Activated CD4-positive, alpha-beta T cell treated with anti-CD3 and anti-CD28 coated beads, Interleukin-2, amount 10 ng/mL, durations not matched to agents 24 days and 14 days (primary cell): ENCODE measurements around the gene SPZ1. TPM values are rescaled to one million over a fixed set of nuclear protein-coding genes. Genes with fewer than 3 reads are reported as not detected.
"Not testable (repeated sequence)": the region's sequence is repeated elsewhere in the genome, so short reads cannot be mapped to it uniquely, and the experiment has no call there.

Experiments
- DNase-seq: peaks from one replicate; pipeline ENCODE4 v3.0.0; 2022
- H3K27ac Mint-ChIP-seq: one replicate; pipeline ENCODE4 v1.8.0; 2022; ENCODE audit warnings: mild to moderate bottlenecking, mixed read lengths
- H3K27me3 Mint-ChIP-seq: one replicate; pipeline ENCODE4 v1.8.0; 2022; ENCODE audit warnings: mixed read lengths
- H3K36me3 Mint-ChIP-seq: one replicate; pipeline ENCODE4 v1.8.0; 2022; ENCODE audit warnings: low read depth, mild to moderate bottlenecking, mixed read lengths
- H3K4me1 Mint-ChIP-seq: one replicate; pipeline ENCODE4 v1.8.0; 2021; ENCODE audit warnings: mixed read lengths
- H3K4me3 Mint-ChIP-seq: one replicate; pipeline ENCODE4 v1.8.0; 2022; ENCODE audit warnings: mild to moderate bottlenecking, moderate library complexity, mixed read lengths
- H3K9me3 Mint-ChIP-seq: one replicate; pipeline ENCODE4 v1.8.0; 2021; ENCODE audit warnings: mixed read lengths
- intact Hi-C: fragments of 100-400 bp; cut with micrococcal nuclease; formaldehyde crosslinking; loops from one replicate; pipeline ENCODE4 v1.15.1; 2023
- total RNA-seq: library from RNA; stranded (reverse); gene quantifications from 2 replicates; pipeline ENCODE4 v1.2.3, GENCODE V29; 2022

SPZ1 gene
- total RNA-seq, 1 donor from 2014 or later = not detected

GRCh38 chr5:80301342-80301741 is 18.5 kb upstream of the SPZ1 start:
- H3K27ac Mint-ChIP-seq, DNase-seq, H3K36me3 Mint-ChIP-seq, H3K4me3 Mint-ChIP-seq, H3K27me3 Mint-ChIP-seq, intact Hi-C loops, H3K9me3 Mint-ChIP-seq, H3K4me1 Mint-ChIP-seq: not testable (repeated sequence)

- H3K9me3 Mint-ChIP-seq = no peaks in the 10 kb centered on the region
- no peaks in the 10 kb centered on the region for H3K36me3 Mint-ChIP-seq
- DNase-seq = no peak
- no peaks in the 10 kb centered on the region for H3K27me3 Mint-ChIP-seq
- H3K27ac Mint-ChIP-seq = no peak overlapping the region
- intact Hi-C loops = no loop called here
- H3K4me1 Mint-ChIP-seq = no peaks in the 10 kb centered on the region
- H3K4me3 Mint-ChIP-seq = no peak overlapping the region
Observed at GRCh38 chr5:80302636-80303035, 17.2 kb upstream of the SPZ1 start.

DNA sequence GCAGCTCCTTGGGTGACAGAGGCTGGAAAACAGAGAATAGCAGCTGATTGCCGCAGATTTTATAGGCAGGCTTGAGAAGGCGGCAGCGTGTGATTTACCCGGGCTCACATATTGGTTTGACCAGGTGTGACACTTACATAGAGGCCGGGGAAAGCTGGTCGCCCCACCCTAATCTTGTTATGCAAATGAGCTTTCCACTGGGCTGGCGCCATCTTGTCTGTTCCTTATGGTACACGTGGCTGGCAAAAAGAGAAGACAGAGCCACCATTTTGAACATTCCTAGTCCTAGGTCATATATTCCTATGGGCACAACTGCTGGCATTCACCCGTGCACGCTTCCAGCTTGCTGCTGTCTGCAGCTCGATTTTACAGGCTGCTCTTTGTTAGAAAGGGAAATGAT is 11.3 kb upstream of the SPZ1 start:
- no peak overlapping the region for H3K4me3 Mint-ChIP-seq
- H3K36me3 Mint-ChIP-seq = no peaks in the 10 kb centered on the region
- H3K27me3 Mint-ChIP-seq = peaks cover 4% of the 10 kb centered on the region
- H3K9me3 Mint-ChIP-seq = no peaks in the 10 kb centered on the region
- no peaks in the 10 kb centered on the region for H3K4me1 Mint-ChIP-seq
- intact Hi-C loops = no loop called here
- H3K27ac Mint-ChIP-seq = no peak overlapping the region
- DNase-seq = no peak

DNA sequence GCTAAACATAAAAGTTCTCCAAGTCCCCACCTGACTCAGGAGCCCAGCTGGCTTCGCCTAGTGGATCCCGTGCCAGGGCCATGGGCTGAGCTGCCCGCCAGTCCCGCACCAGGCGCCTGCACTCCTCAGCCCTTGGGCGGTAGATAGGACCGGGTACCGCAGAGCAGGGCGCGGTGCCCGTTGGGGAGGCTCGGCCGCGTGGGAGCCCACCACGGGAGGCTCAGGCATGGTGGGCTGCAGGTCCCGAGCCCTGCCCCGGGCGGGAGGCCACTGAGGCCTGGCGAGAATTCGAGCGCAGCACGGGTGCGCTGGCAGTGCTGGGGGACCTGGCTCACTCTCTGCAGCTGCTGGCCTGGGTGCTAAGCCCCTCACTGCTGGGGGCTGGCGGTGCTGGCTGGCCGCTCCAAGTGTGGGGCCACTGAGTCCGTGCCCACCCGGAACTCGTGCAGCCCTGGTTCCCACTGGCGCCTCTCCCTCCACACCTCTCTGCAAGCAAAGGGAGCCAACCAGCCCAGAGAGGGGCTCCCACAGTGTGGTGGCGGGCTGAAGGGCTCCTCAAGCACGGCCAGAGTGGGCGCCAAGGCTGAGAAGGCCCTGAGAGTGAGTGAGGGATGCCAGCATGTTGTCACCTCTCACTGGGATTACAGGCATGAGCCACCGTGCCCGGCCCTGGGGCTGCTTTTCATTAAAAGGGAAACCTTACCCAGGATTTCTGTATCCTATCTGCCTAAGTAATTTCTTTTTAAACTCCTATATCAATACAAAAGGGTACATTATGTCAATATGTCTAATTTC is 9.7 kb upstream of the SPZ1 start:
- intact Hi-C loops = no loop called here
- Mint-ChIP-seq H3K9me3 (no peaks in the 10 kb centered on the region), H3K36me3 (no peaks in the 10 kb centered on the region), H3K27ac (no peak overlapping the region), H3K4me1 (no peaks in the 10 kb centered on the region), H3K27me3 (peaks cover 6% of the 10 kb centered on the region), H3K4me3 (no peak overlapping the region)
- no peak for DNase-seq

DNA sequence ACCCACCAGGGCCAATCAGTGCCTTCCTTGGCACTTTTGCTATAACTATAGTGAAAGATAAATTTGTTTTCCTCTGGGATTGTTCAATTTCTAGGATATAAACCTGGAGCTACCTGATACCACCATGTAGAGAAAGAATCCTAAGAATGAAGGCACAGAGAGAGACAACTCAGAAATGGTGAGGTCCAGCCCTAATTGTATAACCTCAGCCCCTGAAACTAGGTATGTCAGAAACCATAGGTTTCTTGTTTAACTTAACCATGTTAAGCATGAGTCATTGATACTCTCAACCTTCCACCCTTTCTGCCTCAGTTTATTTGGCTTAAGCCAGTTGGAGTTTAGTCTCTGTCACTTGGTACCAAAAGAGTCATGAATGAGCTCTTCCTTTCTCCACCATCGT is 4.6 kb upstream of the SPZ1 start:
- Mint-ChIP-seq H3K4me3 (no peak overlapping the region), H3K9me3 (no peaks in the 10 kb centered on the region), H3K36me3 (no peaks in the 10 kb centered on the region), H3K27ac (no peak overlapping the region), H3K27me3 (peaks cover 21% of the 10 kb centered on the region), H3K4me1 (no peaks in the 10 kb centered on the region)
- intact Hi-C loops = no loop called here
- DNase-seq = no peak

DNA sequence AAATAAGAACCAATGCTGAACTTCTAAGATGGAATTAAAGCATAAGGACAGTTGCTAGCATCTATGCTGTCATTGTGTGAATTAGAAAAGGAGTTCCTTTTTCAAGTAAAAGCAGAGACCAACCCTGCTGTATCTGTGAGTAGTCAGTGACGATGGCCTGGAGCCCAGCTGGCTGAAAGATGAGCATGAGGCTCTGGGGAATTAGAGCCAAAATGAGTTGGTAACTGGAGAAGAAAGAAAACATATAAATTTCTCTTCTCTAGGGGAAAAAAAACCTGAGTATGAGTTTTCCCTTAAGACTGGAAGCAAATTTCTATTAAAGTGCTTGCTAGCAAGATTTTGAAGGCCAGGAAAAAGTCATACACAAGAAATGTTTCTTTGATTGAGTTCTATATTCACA is 1.6 kb upstream of the SPZ1 start:
- Mint-ChIP-seq H3K36me3 (no peaks in the 10 kb centered on the region), H3K27me3 (peaks cover 29% of the 10 kb centered on the region), H3K4me3 (no peak overlapping the region), H3K4me1 (no peaks in the 10 kb centered on the region), H3K27ac (no peak overlapping the region), H3K9me3 (no peaks in the 10 kb centered on the region)
- intact Hi-C loops = no loop called here
- no peak for DNase-seq

- H3K27ac Mint-ChIP-seq = no peak overlapping the region
- intact Hi-C loops = no loop called here
- H3K36me3 Mint-ChIP-seq = no peaks in the 10 kb centered on the region
- H3K9me3 Mint-ChIP-seq = no peaks in the 10 kb centered on the region
- H3K4me3 Mint-ChIP-seq = no peak overlapping the region
- no peaks in the 10 kb centered on the region for H3K4me1 Mint-ChIP-seq
- H3K27me3 Mint-ChIP-seq = peaks cover 27% of the 10 kb centered on the region
- DNase-seq = no peak
Observed at GRCh38 chr5:80324912-80325311, 5.1 kb downstream of the SPZ1 start.

GRCh38 chr5:80326468-80326867 is 6.7 kb downstream of the SPZ1 start:
- Mint-ChIP-seq H3K27me3 (peaks cover 15% of the 10 kb centered on the region), H3K36me3 (no peaks in the 10 kb centered on the region), H3K4me1 (no peaks in the 10 kb centered on the region), H3K4me3 (no peak overlapping the region), H3K27ac (no peak overlapping the region), H3K9me3 (no peaks in the 10 kb centered on the region)
- DNase-seq = no peak
- intact Hi-C loops = no loop called here

DNA sequence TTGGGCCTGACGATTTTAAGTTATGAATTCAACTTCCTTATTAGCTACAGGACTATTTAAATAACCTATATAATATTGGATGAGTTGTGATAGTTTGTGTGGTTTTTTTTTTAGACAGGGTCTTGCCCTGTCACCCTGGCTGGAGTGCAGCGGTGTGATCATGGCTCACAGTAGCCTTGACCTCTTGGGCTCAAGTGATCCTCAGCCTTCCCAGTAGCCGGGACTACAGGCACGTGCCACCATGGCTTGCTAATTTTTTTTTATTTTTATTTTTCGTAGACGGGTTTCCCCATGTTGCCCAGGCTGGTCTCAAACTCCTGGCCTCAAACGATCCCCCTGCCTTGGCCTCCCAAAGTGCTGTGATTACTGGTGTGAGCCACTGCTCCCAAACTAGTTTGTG is 17.6 kb downstream of the SPZ1 start:
- peaks cover 19% of the 10 kb centered on the region for H3K27me3 Mint-ChIP-seq
- intact Hi-C loops = no loop called here
- no peak overlapping the region for H3K4me3 Mint-ChIP-seq
- no peaks in the 10 kb centered on the region for H3K4me1 Mint-ChIP-seq
- no peaks in the 10 kb centered on the region for H3K36me3 Mint-ChIP-seq
- H3K27ac Mint-ChIP-seq = no peak overlapping the region
- DNase-seq = no peak
- no peaks in the 10 kb centered on the region for H3K9me3 Mint-ChIP-seq

DNA sequence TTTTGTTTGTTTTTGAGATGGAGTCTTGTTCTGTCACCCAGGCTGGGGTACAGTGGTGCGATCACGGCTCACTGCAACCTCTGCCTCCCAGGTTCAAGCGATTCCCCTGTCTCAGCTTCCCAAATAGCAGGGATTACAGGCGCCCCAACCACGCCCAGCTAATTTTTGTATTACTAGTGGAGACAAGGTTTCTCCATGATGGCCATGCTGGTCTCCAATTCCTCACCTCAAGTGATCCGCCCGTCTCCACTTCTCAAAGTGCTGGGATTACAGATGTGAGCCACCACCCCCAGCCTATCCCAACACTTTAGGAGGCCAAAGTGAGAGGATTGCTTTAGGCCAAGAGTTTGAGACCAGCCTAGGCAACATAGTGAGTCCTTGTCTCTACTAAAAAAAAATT is 19.3 kb downstream of the SPZ1 start:
- no peaks in the 10 kb centered on the region for H3K36me3 Mint-ChIP-seq
- H3K27ac Mint-ChIP-seq = no peak overlapping the region
- peaks cover 19% of the 10 kb centered on the region for H3K27me3 Mint-ChIP-seq
- no peaks in the 10 kb centered on the region for H3K9me3 Mint-ChIP-seq
- H3K4me3 Mint-ChIP-seq = no peak overlapping the region
- intact Hi-C loops = no loop called here
- no peaks in the 10 kb centered on the region for H3K4me1 Mint-ChIP-seq
- DNase-seq = no peak

GRCh38 chr5:80341016-80341775 is 21.4 kb downstream of the SPZ1 start:
- no peak for DNase-seq
- Mint-ChIP-seq H3K9me3 (no peaks in the 10 kb centered on the region), H3K4me3 (no peak overlapping the region), H3K4me1 (no peaks in the 10 kb centered on the region), H3K36me3 (no peaks in the 10 kb centered on the region), H3K27me3 (peaks cover 13% of the 10 kb centered on the region), H3K27ac (no peak overlapping the region)
- intact Hi-C loops = no loop called here

GRCh38 chr5:80343067-80343466 is 23.3 kb downstream of the SPZ1 start:
- no peaks in the 10 kb centered on the region for H3K4me1 Mint-ChIP-seq
- peaks cover 7% of the 10 kb centered on the region for H3K27me3 Mint-ChIP-seq
- intact Hi-C loops = no loop called here
- H3K27ac Mint-ChIP-seq = no peak overlapping the region
- DNase-seq = peak; percentile 21
- H3K9me3 Mint-ChIP-seq = no peaks in the 10 kb centered on the region
- H3K36me3 Mint-ChIP-seq = no peaks in the 10 kb centered on the region
- no peak overlapping the region for H3K4me3 Mint-ChIP-seq

GRCh38 chr5:80346055-80346454 is 26.3 kb downstream of the SPZ1 start:
- no peak overlapping the region for H3K4me3 Mint-ChIP-seq
- H3K27ac Mint-ChIP-seq = no peak overlapping the region
- H3K36me3 Mint-ChIP-seq = no peaks in the 10 kb centered on the region
- peaks cover 4% of the 10 kb centered on the region for H3K27me3 Mint-ChIP-seq
- no peaks in the 10 kb centered on the region for H3K9me3 Mint-ChIP-seq
- H3K4me1 Mint-ChIP-seq = no peaks in the 10 kb centered on the region
- intact Hi-C loops = loop anchor here (5.0 kb wide), 1 partner anchor 326 kb away; no protein-coding TSS in a partner anchor
- DNase-seq = peak; percentile 76

DNA sequence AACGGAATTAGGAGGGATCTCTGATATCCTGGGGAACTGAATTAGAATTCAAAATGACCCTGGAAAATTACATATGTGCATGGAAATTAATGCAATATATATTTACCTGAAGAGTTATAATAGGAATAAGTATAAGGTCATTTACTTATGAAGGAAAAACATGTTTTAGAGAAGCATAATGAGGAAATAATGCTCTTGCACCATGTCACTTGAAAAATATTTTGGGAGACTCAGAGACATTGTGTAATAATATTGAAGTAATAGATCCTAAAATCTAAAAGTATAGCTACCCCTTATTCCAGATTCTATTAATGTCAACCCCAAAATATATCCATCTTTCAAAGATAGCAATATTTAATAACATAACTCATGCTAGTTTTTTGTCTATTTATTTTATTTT is 28.4 kb downstream of the SPZ1 start:
- no peaks in the 10 kb centered on the region for H3K4me1 Mint-ChIP-seq
- no peaks in the 10 kb centered on the region for H3K36me3 Mint-ChIP-seq
- DNase-seq = no peak
- H3K27ac Mint-ChIP-seq = no peak overlapping the region
- H3K9me3 Mint-ChIP-seq = no peaks in the 10 kb centered on the region
- no peak overlapping the region for H3K4me3 Mint-ChIP-seq
- H3K27me3 Mint-ChIP-seq = no peaks in the 10 kb centered on the region
- intact Hi-C loops = loop anchor here (5.0 kb wide), 1 partner anchor 324 kb away; no protein-coding TSS in a partner anchor
